Measurements from ENCODE around the gene CCNDBP1.
"Not testable (repeated sequence)": the region's sequence is repeated elsewhere in the genome, so short reads cannot be mapped to it uniquely, and the experiment has no call there.

Gene CCNDBP1, protein sequence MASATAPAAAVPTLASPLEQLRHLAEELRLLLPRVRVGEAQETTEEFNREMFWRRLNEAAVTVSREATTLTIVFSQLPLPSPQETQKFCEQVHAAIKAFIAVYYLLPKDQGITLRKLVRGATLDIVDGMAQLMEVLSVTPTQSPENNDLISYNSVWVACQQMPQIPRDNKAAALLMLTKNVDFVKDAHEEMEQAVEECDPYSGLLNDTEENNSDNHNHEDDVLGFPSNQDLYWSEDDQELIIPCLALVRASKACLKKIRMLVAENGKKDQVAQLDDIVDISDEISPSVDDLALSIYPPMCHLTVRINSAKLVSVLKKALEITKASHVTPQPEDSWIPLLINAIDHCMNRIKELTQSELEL

GRCh38 chr15:43185157-43186002 is at the start of gene CCNDBP1:
Gene CCNDBP1 (plus strand): TSS chr15:43185403. CDS start chr15:43185499, 96 bp downstream.
- Histone ChIP-seq H3K27me3 (ENCODE audit: control insufficient read depth in 2 of 2, insufficient read depth in 2 of 2, low read length in 2 of 2) (no peaks in the 10 kb centered on the region), H3K9me3 (ENCODE audit: control insufficient read depth in 2 of 2, low read length in 2 of 2) (no peaks in the 10 kb centered on the region), H3K9ac (ENCODE audit: low read depth in 1 of 2, low read length in 2 of 2) (peak within 1 kb of the TSS; percentile 80 to 84), H3K4me3 (ENCODE audit: low read length in 2 of 2) (peak within 1 kb of the TSS; percentile 90 to 91), H3K36me3 (ENCODE audit: control insufficient read depth in 2 of 2, insufficient read depth in 2 of 2, low read length in 2 of 2) (peaks cover 27 to 28% of the 10 kb centered on the region in 2 donors), H3K27ac (ENCODE audit: low read depth in 2 of 2, low read length in 2 of 2) (peak within 1 kb of the TSS; percentile 90 to 92), H3K4me1 (ENCODE audit: control insufficient read depth in 2 of 2, insufficient read depth in 2 of 2, low read length in 2 of 2) (peaks cover 0 to 7% of the 10 kb centered on the region in 2 donors)

GRCh38 chr15:43143203-43143941 is 41.8 kb upstream of the CCNDBP1 start:
- Histone ChIP-seq H3K4me1 (ENCODE audit: control insufficient read depth in 2 of 2, insufficient read depth in 2 of 2, low read length in 2 of 2) (no peaks in the 10 kb centered on the region), H3K27me3 (ENCODE audit: control insufficient read depth in 2 of 2, insufficient read depth in 2 of 2, low read length in 2 of 2) (no peaks in the 10 kb centered on the region), H3K9me3 (ENCODE audit: control insufficient read depth in 2 of 2, low read length in 2 of 2) (no peaks in the 10 kb centered on the region), H3K27ac (ENCODE audit: low read depth in 2 of 2, low read length in 2 of 2) (no peak overlapping the region), H3K9ac (ENCODE audit: low read depth in 1 of 2, low read length in 2 of 2) (no peak overlapping the region), H3K36me3 (ENCODE audit: control insufficient read depth in 2 of 2, insufficient read depth in 2 of 2, low read length in 2 of 2) (peaks cover 41 to 44% of the 10 kb centered on the region in 2 donors), H3K4me3 (ENCODE audit: low read length in 2 of 2) (no peak overlapping the region)

- H3K36me3 ChIP-seq (ENCODE audit: control insufficient read depth in 2 of 2, insufficient read depth in 2 of 2, low read length in 2 of 2) = peaks cover 40 to 41% of the 10 kb centered on the region in 2 donors
- H3K4me1 ChIP-seq (ENCODE audit: control insufficient read depth in 2 of 2, insufficient read depth in 2 of 2, low read length in 2 of 2) = no peaks in the 10 kb centered on the region
- H3K9me3 ChIP-seq (ENCODE audit: control insufficient read depth in 2 of 2, low read length in 2 of 2) = no peaks in the 10 kb centered on the region
- H3K27ac ChIP-seq (ENCODE audit: low read depth in 2 of 2, low read length in 2 of 2) = no peak overlapping the region
- H3K9ac ChIP-seq (ENCODE audit: low read depth in 1 of 2, low read length in 2 of 2) = no peak overlapping the region
- no peak overlapping the region for H3K4me3 ChIP-seq (ENCODE audit: low read length in 2 of 2)
- no peaks in the 10 kb centered on the region for H3K27me3 ChIP-seq (ENCODE audit: control insufficient read depth in 2 of 2, insufficient read depth in 2 of 2, low read length in 2 of 2)
Measured at GRCh38 chr15:43144512-43144911, 40.7 kb upstream of the CCNDBP1 start.

DNA sequence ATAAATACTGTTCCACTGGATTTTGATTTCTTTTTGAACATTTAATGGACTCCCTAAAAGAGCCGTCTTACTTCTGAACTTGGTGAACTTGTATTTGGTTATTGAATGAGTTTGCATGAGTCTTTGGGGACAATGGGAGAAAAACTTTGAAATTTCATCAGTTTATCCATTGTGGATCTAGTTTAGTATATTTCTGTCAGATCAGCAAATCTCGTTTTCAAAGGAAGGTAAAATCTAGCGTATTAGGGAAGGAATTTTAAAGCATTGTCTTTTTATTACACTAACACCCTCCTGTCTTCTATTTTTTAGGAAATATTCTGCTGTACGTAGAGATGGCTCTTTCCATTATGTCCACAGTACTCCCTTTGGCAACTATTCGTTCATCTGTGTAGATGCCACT is 39.0 kb upstream of the CCNDBP1 start:
- Histone ChIP-seq H3K36me3 (ENCODE audit: control insufficient read depth in 2 of 2, insufficient read depth in 2 of 2, low read length in 2 of 2) (peaks cover 28 to 31% of the 10 kb centered on the region in 2 donors), H3K9me3 (ENCODE audit: control insufficient read depth in 2 of 2, low read length in 2 of 2) (no peaks in the 10 kb centered on the region), H3K27ac (ENCODE audit: low read depth in 2 of 2, low read length in 2 of 2) (no peak overlapping the region), H3K4me1 (ENCODE audit: control insufficient read depth in 2 of 2, insufficient read depth in 2 of 2, low read length in 2 of 2) (no peaks in the 10 kb centered on the region), H3K27me3 (ENCODE audit: control insufficient read depth in 2 of 2, insufficient read depth in 2 of 2, low read length in 2 of 2) (no peaks in the 10 kb centered on the region), H3K4me3 (ENCODE audit: low read length in 2 of 2) (no peak overlapping the region), H3K9ac (ENCODE audit: low read depth in 1 of 2, low read length in 2 of 2) (no peak overlapping the region)

DNA sequence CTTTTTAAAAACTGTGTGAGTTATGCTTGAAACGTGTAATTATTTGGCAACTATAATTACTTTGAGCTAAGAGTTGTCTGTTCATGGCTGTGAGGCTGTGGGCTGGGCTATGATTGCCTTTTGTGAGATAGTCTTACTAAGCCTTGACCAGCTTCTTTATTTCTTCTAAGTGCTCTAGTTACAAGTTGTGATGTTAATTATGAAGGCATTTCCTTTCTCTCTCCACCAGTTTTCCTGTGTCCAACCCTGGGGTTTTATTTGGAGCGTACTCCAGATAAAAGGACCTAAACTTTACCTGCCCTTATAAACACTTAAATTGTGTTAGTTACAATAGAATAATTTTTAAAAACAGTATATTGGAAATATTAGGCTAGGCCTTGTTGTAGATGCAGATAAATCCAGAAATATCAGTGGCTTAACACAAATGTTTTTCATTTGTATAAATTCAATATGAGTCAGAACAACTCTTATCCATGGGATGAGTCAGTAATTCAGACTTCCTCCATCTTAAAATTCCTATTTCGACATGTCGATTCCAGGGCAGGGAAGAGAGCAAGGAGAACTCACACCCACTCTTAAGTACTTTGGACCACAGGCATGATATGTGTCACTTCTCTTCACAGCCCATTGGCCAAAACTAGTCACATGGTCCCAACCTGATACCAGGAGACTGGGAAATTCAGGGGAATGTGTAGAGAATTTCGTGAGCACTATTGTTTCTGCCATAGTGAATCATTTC is 34.8 kb upstream of the CCNDBP1 start:
- Histone ChIP-seq H3K9me3 (ENCODE audit: control insufficient read depth in 2 of 2, low read length in 2 of 2) (no peaks in the 10 kb centered on the region), H3K4me1 (ENCODE audit: control insufficient read depth in 2 of 2, insufficient read depth in 2 of 2, low read length in 2 of 2) (no peaks in the 10 kb centered on the region), H3K27me3 (ENCODE audit: control insufficient read depth in 2 of 2, insufficient read depth in 2 of 2, low read length in 2 of 2) (no peaks in the 10 kb centered on the region), H3K36me3 (ENCODE audit: control insufficient read depth in 2 of 2, insufficient read depth in 2 of 2, low read length in 2 of 2) (peaks cover 40 to 46% of the 10 kb centered on the region in 2 donors), H3K27ac (ENCODE audit: low read depth in 2 of 2, low read length in 2 of 2) (no peak overlapping the region), H3K9ac (ENCODE audit: low read depth in 1 of 2, low read length in 2 of 2) (no peak overlapping the region), H3K4me3 (ENCODE audit: low read length in 2 of 2) (no peak overlapping the region)

GRCh38 chr15:43151688-43152087 is 33.5 kb upstream of the CCNDBP1 start:
- H3K4me3 ChIP-seq (ENCODE audit: low read length in 2 of 2) = no peak overlapping the region
- H3K4me1 ChIP-seq (ENCODE audit: control insufficient read depth in 2 of 2, insufficient read depth in 2 of 2, low read length in 2 of 2) = no peaks in the 10 kb centered on the region
- no peak overlapping the region for H3K27ac ChIP-seq (ENCODE audit: low read depth in 2 of 2, low read length in 2 of 2)
- H3K27me3 ChIP-seq (ENCODE audit: control insufficient read depth in 2 of 2, insufficient read depth in 2 of 2, low read length in 2 of 2) = no peaks in the 10 kb centered on the region
- no peak overlapping the region for H3K9ac ChIP-seq (ENCODE audit: low read depth in 1 of 2, low read length in 2 of 2)
- no peaks in the 10 kb centered on the region for H3K9me3 ChIP-seq (ENCODE audit: control insufficient read depth in 2 of 2, low read length in 2 of 2)
- peaks cover 36 to 47% of the 10 kb centered on the region in 2 donors for H3K36me3 ChIP-seq (ENCODE audit: control insufficient read depth in 2 of 2, insufficient read depth in 2 of 2, low read length in 2 of 2)

GRCh38 chr15:43153269-43153668 is 31.9 kb upstream of the CCNDBP1 start:
- no peak overlapping the region for H3K9ac ChIP-seq (ENCODE audit: low read depth in 1 of 2, low read length in 2 of 2)

GRCh38 chr15:43165801-43166325 is 19.3 kb upstream of the CCNDBP1 start:
- Histone ChIP-seq H3K4me3 (ENCODE audit: low read length in 2 of 2) (no peak overlapping the region), H3K9ac (ENCODE audit: low read depth in 1 of 2, low read length in 2 of 2) (no peak overlapping the region), H3K9me3 (ENCODE audit: control insufficient read depth in 2 of 2, low read length in 2 of 2) (no peaks in the 10 kb centered on the region), H3K4me1 (ENCODE audit: control insufficient read depth in 2 of 2, insufficient read depth in 2 of 2, low read length in 2 of 2) (no peaks in the 10 kb centered on the region), H3K27me3 (ENCODE audit: control insufficient read depth in 2 of 2, insufficient read depth in 2 of 2, low read length in 2 of 2) (no peaks in the 10 kb centered on the region), H3K27ac (ENCODE audit: low read depth in 2 of 2, low read length in 2 of 2) (no peak overlapping the region), H3K36me3 (ENCODE audit: control insufficient read depth in 2 of 2, insufficient read depth in 2 of 2, low read length in 2 of 2) (peaks cover 19 to 25% of the 10 kb centered on the region in 2 donors)

More at GRCh38 chr15:43153269-43153668, 31.9 kb upstream of the CCNDBP1 start:
- peaks cover 28 to 42% of the 10 kb centered on the region in 2 donors for H3K36me3 ChIP-seq (ENCODE audit: control insufficient read depth in 2 of 2, insufficient read depth in 2 of 2, low read length in 2 of 2)
- H3K9me3 ChIP-seq (ENCODE audit: control insufficient read depth in 2 of 2, low read length in 2 of 2) = no peaks in the 10 kb centered on the region
- H3K4me3 ChIP-seq (ENCODE audit: low read length in 2 of 2) = no peak overlapping the region
- no peaks in the 10 kb centered on the region for H3K4me1 ChIP-seq (ENCODE audit: control insufficient read depth in 2 of 2, insufficient read depth in 2 of 2, low read length in 2 of 2)
- H3K27ac ChIP-seq (ENCODE audit: low read depth in 2 of 2, low read length in 2 of 2) = no peak overlapping the region
- no peaks in the 10 kb centered on the region for H3K27me3 ChIP-seq (ENCODE audit: control insufficient read depth in 2 of 2, insufficient read depth in 2 of 2, low read length in 2 of 2)

- H3K9me3 ChIP-seq (ENCODE audit: control insufficient read depth in 2 of 2, low read length in 2 of 2); H3K4me1 ChIP-seq (ENCODE audit: control insufficient read depth in 2 of 2, insufficient read depth in 2 of 2, low read length in 2 of 2): not testable (repeated sequence)
- peaks cover 11 to 21% of the 10 kb centered on the region in 2 donors for H3K36me3 ChIP-seq (ENCODE audit: control insufficient read depth in 2 of 2, insufficient read depth in 2 of 2, low read length in 2 of 2)
Measured at GRCh38 chr15:43167261-43167660, 17.9 kb upstream of the CCNDBP1 start.

More at GRCh38 chr15:43167261-43167660, 17.9 kb upstream of the CCNDBP1 start:
- not testable (repeated sequence) for H3K4me3 ChIP-seq (ENCODE audit: low read length in 2 of 2); H3K9ac ChIP-seq (ENCODE audit: low read depth in 1 of 2, low read length in 2 of 2); H3K27me3 ChIP-seq (ENCODE audit: control insufficient read depth in 2 of 2, insufficient read depth in 2 of 2, low read length in 2 of 2); H3K27ac ChIP-seq (ENCODE audit: low read depth in 2 of 2, low read length in 2 of 2)
